ENCODE measurements around the gene FHOD3. TPM values are rescaled to one million over a fixed set of nuclear protein-coding genes. Genes with fewer than 3 reads are reported as not detected.

Gene FHOD3
- total and polyA plus RNA-seq, 2 of the 13 experiments (the other 11 are each of a cell fraction or from before 2014, with no cell fraction given): 0.07 TPM; not detected in 1

DNA sequence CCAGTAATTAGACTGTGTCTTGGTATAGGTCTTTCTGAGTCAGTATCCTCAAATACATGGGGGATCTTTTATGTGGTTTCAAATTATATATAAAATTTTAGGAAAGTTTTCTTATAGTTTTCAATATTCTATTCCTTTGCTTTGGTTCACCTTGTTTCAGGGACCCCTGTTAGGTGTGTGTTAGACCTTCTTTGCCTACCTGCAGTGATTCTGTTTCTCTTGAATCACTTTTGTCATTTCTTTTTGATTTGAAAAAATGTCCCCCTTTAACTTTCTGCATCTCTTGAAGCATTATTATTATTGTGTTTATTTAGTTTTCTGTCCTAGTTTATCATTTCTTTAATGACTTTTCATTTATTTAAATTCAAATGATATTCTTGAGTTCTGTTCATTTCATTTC, 98.7 kb downstream of the FHOD3 start:
- FAIRE-seq (no peak), DNase-seq (ENCODE audit: low spot score) (no peak), ATAC-seq (no peak)
- ChIA-PET CTCF (ENCODE audit: low intra/inter-chr PET ratio, low total read pairs) (no interaction called here), POLR2A (no interaction called here)
- BruUV-seq (replicated peaks): no TSS peak
- no peak overlapping the region for H3K9ac ChIP-seq (ENCODE audit: insufficient read depth, low read depth, low read length)
- H3K4me3 ChIP-seq (replicated peaks in 1 of 3; ENCODE audit: insufficient read depth in 1 of 3, low read depth in 2 of 3, low read length in 3 of 3): no peak overlapping the region
- TF ChIP-seq NFE2 (CRISPR knock-in tag; IDR thresholded peaks at IDR 0.05) (no peak), ZFP36L1 (CRISPR knock-in tag; IDR thresholded peaks at IDR 0.05) (no peak), KMT2A (CRISPR knock-in tag; IDR thresholded peaks at IDR 0.05) (no peak), SATB2 (CRISPR knock-in tag; IDR thresholded peaks at IDR 0.05) (no peak), SPEN (CRISPR knock-in tag; IDR thresholded peaks at IDR 0.05; ENCODE audit: low read depth) (no peak)
- TF ChIP-seq, protein P1, sequence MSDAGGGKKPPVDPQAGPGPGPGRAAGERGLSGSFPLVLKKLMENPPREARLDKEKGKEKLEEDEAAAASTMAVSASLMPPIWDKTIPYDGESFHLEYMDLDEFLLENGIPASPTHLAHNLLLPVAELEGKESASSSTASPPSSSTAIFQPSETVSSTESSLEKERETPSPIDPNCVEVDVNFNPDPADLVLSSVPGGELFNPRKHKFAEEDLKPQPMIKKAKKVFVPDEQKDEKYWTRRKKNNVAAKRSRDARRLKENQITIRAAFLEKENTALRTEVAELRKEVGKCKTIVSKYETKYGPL (CRISPR knock-in tag; IDR thresholded peaks at IDR 0.05): no peak
- TF ChIP-seq, protein P2, sequence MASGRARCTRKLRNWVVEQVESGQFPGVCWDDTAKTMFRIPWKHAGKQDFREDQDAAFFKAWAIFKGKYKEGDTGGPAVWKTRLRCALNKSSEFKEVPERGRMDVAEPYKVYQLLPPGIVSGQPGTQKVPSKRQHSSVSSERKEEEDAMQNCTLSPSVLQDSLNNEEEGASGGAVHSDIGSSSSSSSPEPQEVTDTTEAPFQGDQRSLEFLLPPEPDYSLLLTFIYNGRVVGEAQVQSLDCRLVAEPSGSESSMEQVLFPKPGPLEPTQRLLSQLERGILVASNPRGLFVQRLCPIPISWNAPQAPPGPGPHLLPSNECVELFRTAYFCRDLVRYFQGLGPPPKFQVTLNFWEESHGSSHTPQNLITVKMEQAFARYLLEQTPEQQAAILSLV (CRISPR knock-in tag; IDR thresholded peaks at IDR 0.05; ENCODE audit: borderline replicate concordance): no peak
- H3K79me2 ChIP-seq (ENCODE audit: insufficient read depth, low read length): no peaks in the 10 kb centered on the region
- no peak overlapping the region for H3K27ac ChIP-seq (ENCODE audit: extremely low read length, insufficient read depth, low read length)
- no peaks in the 10 kb centered on the region for H4K20me1 ChIP-seq (ENCODE audit: insufficient read depth, low read length)
- H3K27me3 ChIP-seq (ENCODE audit: control insufficient read depth in 1 of 2, insufficient read depth in 2 of 2, low read length in 2 of 2): peaks cover 2 to 3% of the 10 kb centered on the region in 2 experiments; a peak in 2 of 5 replicates
- intact Hi-C loops (cut with micrococcal nuclease; ENCODE audit: unreplicated experiment): no loop called here
- in situ Hi-C loops (cut with HindIII; ENCODE audit: extremely low pct_ligation_motif_present, low pct_unique_long_range_greater_than_20kb): no loop called here
- H2AFZ ChIP-seq (ENCODE audit: low read length): no peak overlapping the region
- no peaks in the 10 kb centered on the region for H3K4me1 ChIP-seq (ENCODE audit: insufficient read depth, low read length)
- H3K36me3 ChIP-seq (replicated peaks in 1 of 2; ENCODE audit: control insufficient read depth in 1 of 2, insufficient read depth in 2 of 2, low read length in 2 of 2): no peaks in the 10 kb centered on the region
- peaks cover 16% of the 10 kb centered on the region for H3K9me3 ChIP-seq (ENCODE audit: low read length)
- H3K4me2 ChIP-seq (ENCODE audit: low read depth, low read length): no peak overlapping the region

DNA sequence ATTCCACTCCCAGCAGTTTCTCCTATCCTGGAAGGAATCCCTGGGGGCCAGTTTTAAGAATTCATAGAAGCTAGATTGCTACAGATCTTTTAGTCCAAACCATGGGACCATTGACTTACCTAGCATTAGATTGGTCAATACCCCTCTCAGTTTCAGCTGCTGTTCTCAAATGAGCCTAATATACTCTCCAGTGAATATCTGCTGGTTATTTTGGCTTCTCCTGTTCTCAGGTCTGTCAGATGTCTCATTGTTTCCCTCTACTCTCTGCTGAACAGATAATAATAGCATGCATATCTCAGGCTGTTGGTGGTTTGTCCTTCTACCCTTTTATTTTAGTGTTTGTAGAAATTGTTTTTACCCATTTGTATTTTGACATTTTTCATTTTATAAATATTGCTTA, 99.5 kb downstream of the FHOD3 start:
- Histone ChIP-seq H3K9me3 (ENCODE audit: low read length) (peaks cover 16% of the 10 kb centered on the region), H3K9ac (ENCODE audit: insufficient read depth, low read depth, low read length) (no peak overlapping the region), H3K79me2 (ENCODE audit: insufficient read depth, low read length) (no peaks in the 10 kb centered on the region), H2AFZ (ENCODE audit: low read length) (no peak overlapping the region), H3K4me1 (ENCODE audit: insufficient read depth, low read length) (no peaks in the 10 kb centered on the region), H3K27me3 (ENCODE audit: control insufficient read depth in 1 of 2, insufficient read depth in 2 of 2, low read length in 2 of 2) (peaks cover 2 to 5% of the 10 kb centered on the region in 2 experiments; a peak in 2 of 5 replicates), H4K20me1 (ENCODE audit: insufficient read depth, low read length) (no peaks in the 10 kb centered on the region), H3K4me2 (ENCODE audit: low read depth, low read length) (no peak overlapping the region), H3K36me3 (replicated peaks in 1 of 2; ENCODE audit: control insufficient read depth in 1 of 2, insufficient read depth in 2 of 2, low read length in 2 of 2) (no peaks in the 10 kb centered on the region), H3K4me3 (replicated peaks in 1 of 3; ENCODE audit: insufficient read depth in 1 of 3, low read depth in 2 of 3, low read length in 3 of 3) (no peak overlapping the region), H3K27ac (ENCODE audit: extremely low read length, insufficient read depth, low read length) (no peak overlapping the region)
- FAIRE-seq: no peak
- no TSS peak for BruUV-seq (replicated peaks)
- POLR2A ChIA-PET: no interaction called here
- no peak for ATAC-seq
- CTCF ChIA-PET (ENCODE audit: low intra/inter-chr PET ratio, low total read pairs): no interaction called here
- in situ Hi-C loops (cut with HindIII; ENCODE audit: extremely low pct_ligation_motif_present, low pct_unique_long_range_greater_than_20kb): no loop called here
- intact Hi-C loops (cut with micrococcal nuclease; ENCODE audit: unreplicated experiment): no loop called here
- DNase-seq (ENCODE audit: low spot score): no peak
- TF ChIP-seq ZNF432 (CRISPR knock-in tag; IDR thresholded peaks at IDR 0.05; ENCODE audit: borderline replicate concordance): no peak
- no peak for TF ChIP-seq ZNF598 (CRISPR knock-in tag; IDR thresholded peaks at IDR 0.05; ENCODE audit: borderline replicate concordance)
- TF ChIP-seq GLI4 (CRISPR knock-in tag; IDR thresholded peaks at IDR 0.05; ENCODE audit: borderline replicate concordance): no peak
- TF ChIP-seq ZNF335 (CRISPR knock-in tag; IDR thresholded peaks at IDR 0.05): no peak
- no peak for TF ChIP-seq ZNF33B (CRISPR knock-in tag; IDR thresholded peaks at IDR 0.05)
- no peak for TF ChIP-seq KAT8 (CRISPR knock-in tag; IDR thresholded peaks at IDR 0.05)
- TF ChIP-seq, protein P3, sequence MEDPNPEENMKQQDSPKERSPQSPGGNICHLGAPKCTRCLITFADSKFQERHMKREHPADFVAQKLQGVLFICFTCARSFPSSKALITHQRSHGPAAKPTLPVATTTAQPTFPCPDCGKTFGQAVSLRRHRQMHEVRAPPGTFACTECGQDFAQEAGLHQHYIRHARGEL (CRISPR knock-in tag; IDR thresholded peaks at IDR 0.05): no peak
- TF ChIP-seq SSRP1 (CRISPR knock-in tag; IDR thresholded peaks at IDR 0.05): no peak
- no peak for TF ChIP-seq ZNF549 (CRISPR knock-in tag; IDR thresholded peaks at IDR 0.05)
- TF ChIP-seq KDM6A (CRISPR knock-in tag; IDR thresholded peaks at IDR 0.05; ENCODE audit: low read depth): no peak
- no peak for TF ChIP-seq ZNF788 (CRISPR knock-in tag; IDR thresholded peaks at IDR 0.05; ENCODE audit: borderline replicate concordance)
- no peak for TF ChIP-seq GATA4 (IDR thresholded peaks at IDR 0.05; ENCODE audit: borderline replicate concordance, low read depth)
- TF ChIP-seq GATAD1 (CRISPR knock-in tag; IDR thresholded peaks at IDR 0.05): no peak
- no peak for TF ChIP-seq ZNF260 (CRISPR knock-in tag; IDR thresholded peaks at IDR 0.05; ENCODE audit: borderline replicate concordance, low read depth)
- TF ChIP-seq ARNTL (CRISPR knock-in tag; IDR thresholded peaks at IDR 0.05): no peak

Data from HepG2 (cell line).